NCI-H2196 treated with DMSO at 0.1 percent for 48 hours (cell line): ENCODE results near the gene TRANK1.
"Not testable (repeated sequence)": the region's sequence is repeated elsewhere in the genome, so short reads cannot be mapped to it uniquely, and the experiment has no call there.

Experiments used
- DNase-seq: peaks from one replicate; lab custom pipeline; 2025; ENCODE audit not compliant: unreplicated experiment; lab: John Stamatoyannopoulos, UW

Gene TRANK1

GRCh38 chr3:36893137-36893557, 51.7 kb downstream of the TRANK1 start:
- DNase-seq: no peak

- no peak for DNase-seq
Observed at GRCh38 chr3:36892457-36893136, 52.3 kb downstream of the TRANK1 start.

GRCh38 chr3:36891701-36892160, 53.1 kb downstream of the TRANK1 start:
- DNase-seq: no peak

DNA sequence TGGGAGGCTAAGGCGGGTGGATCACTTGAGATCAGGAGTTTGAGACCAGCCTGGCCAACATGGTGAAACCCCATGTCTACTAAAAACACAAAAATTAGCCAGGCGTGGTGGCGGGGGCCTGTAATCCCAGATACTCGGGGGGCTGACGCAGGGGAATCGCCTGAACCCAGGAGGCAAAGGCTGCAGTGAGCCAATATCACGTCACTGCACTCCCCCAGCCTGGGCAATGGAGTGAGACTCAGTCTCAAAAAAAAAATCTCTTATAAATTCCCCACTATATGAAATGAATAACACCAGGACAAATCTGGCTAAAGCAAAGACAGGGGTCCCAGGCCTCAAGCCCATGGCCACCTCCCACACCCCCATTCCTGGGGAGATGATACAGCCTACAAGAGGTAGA, 53.8 kb downstream of the TRANK1 start:
- DNase-seq: not testable (repeated sequence)

DNA sequence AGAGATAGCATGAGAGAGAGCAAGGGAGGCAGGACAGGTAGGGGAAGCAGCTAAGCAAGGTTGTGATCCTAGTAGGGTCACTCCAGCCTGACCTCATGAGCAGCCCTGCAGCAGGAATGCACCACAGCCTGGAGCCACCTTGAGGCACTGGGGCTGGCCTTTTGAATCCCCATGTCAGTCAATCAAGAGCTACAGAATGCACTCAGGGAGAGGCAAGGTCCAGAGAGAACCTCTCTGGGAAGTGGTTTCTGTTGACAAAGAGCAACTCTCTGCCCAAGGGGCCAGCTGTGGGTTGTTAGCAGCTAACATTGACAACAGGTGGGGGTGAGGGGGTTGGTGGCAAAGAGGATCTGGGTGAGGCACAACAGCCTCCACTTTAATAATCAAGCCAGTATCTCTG, 54.6 kb downstream of the TRANK1 start:
- DNase-seq: no peak

- no peak for DNase-seq
Observed at GRCh38 chr3:36881735-36882134, 63.1 kb downstream of the TRANK1 start.

DNA sequence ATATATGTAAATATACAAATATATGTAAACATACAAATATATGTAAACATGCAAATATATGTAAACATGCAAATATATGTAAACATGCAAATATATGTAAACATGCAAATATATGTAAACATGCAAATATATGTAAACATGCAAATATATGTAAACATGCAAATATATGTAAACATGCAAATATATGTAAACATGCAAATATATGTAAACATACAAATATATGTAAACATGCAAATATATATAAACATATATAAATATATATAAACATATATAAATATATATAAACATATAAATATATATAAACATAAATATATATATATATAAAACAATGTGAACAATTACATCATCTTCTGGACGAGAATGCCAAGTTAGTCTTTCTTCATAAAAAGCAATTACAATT, 65.0 kb downstream of the TRANK1 start:
- not testable (repeated sequence) for DNase-seq

DNA sequence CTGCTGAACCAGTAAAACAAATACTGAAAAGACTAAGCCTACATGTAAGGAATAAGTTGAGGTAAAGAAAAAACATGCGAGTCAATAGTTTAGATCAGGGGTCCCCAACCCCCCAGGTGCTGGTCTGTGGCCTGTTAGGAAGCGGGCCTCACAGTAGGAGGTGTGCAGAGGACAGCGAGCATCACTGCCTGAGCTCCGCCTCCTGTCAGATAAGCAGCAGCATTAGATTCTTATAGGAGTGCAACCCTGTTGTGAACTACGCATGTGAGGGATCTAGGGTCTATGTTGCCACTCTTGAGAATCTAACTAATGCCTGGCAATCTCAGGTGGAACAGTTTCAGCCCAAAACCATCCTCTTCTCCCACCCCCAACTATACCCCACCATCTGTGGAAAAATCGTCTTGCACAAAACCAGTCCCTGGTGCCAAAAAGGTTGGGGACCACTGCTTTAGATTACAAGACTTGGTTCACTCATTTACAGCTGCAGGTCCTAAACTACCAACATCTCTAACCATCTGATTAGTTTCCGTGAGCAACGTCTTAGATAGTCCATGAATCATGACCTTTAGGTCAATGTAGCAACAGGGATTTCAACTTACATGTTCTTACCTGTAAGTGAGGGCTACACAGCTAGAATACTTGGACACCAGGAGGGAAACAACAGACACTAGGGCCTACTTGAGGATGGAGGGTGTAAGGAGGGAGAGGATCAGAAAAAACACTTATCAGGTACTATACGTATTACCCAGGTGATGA, 66.7 kb downstream of the TRANK1 start:
- DNase-seq: no peak

GRCh38 chr3:36876181-36876936, 68.5 kb downstream of the TRANK1 start:
- DNase-seq: no peak

DNA sequence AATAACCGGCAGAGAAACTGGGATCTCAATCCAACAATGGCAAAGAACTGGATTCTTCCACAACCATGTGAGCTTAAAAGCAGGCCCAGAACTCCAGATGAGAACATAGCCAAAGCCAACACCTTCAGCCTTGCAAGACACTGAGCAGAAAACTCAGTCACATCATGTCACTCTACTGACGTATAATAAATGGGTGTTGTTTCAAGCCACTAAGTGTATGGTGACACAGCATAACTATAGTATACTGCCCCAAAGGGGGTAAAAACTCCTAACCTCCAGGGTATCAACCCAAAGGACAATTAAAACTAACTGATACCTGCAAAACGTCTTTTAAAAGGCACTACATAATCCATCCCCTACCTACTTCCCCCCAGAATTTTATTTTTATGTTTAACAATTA, 69.5 kb downstream of the TRANK1 start:
- DNase-seq: no peak

- DNase-seq: no peak
Observed at GRCh38 chr3:36874424-36874823, 70.4 kb downstream of the TRANK1 start.

- no peak for DNase-seq
Observed at GRCh38 chr3:36871379-36872126, 73.3 kb downstream of the TRANK1 start.

GRCh38 chr3:36868614-36869436, 76.0 kb downstream of the TRANK1 start:
- peak; percentile 1 for DNase-seq

DNA sequence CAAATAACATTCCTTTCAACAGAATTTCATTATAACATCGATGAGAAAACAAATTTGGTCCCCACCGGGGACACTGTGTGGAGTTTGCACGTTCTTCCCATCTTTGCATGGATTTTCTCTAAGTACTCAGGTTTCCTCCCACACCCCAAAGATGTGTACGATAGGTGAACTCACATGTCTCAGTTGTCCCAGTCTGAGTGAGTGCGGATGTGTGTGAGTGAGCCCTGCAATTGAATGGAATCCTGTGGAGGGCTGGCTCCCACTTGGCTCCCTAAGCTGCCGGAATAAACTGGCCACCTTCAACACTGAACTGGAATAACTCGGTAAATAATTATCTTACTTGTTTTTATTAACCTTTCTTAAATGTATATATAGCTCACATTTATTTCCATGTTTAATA, 77.0 kb downstream of the TRANK1 start:
- no peak for DNase-seq

GRCh38 chr3:36866368-36866767, 78.5 kb downstream of the TRANK1 start:
- no peak for DNase-seq

GRCh38 chr3:36864180-36865053, 80.4 kb downstream of the TRANK1 start:
- DNase-seq: no peak

GRCh38 chr3:36862076-36862755, 82.6 kb downstream of the TRANK1 start:
- no peak for DNase-seq

DNA sequence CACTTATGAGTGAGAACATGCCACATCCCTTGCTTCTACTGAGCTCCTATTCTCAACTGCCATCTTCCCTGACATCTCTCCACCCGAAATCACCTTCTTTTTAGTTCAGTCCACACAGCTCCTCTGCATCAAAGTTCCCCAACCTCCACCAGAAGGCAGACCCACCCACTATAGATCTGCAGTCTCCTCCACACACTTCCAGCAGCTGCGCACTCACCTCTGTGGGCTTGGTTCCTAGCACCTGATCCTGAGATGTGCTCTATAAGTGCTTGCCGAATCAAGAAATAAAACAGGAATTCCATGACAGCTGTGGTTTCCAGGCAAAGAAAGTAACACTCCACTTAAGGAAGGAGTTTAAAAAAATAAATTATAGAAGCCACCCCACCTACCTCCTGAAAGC, 85.4 kb downstream of the TRANK1 start:
- no peak for DNase-seq

DNA sequence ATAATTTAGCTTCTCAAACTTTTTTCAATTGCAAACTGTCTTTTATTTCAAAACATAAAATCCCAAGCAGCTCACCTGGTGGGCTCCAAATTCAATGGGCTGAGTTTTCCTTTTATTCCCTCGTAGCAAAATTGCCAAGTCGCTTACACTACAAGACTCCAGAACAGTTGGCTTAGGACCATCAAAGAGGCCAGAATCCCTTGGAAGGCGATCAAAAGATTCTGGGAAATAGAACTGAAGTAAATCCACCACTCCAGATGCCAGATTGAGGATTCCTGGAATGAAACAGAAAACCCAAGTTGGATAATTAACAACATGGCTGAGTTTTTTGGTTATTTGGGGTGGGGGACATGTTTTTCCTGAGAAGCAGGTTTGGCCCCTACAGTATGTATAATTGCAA, 92.8 kb downstream of the TRANK1 start:
- no peak for DNase-seq
